ENCODE data around the gene TNKS2.
A peak's percentile ranks its signal among the peaks of the same experiment; 100 is the strongest.

TNKS2 gene

GRCh38 chr10:91908337-91909116 lies 110.3 kb downstream of the TNKS2 start:
- DNase-seq (ENCODE audit: low spot score): peak; percentile 84

- peak; percentile 68 for DNase-seq (ENCODE audit: low spot score)
Observed at GRCh38 chr10:91909117-91909677, 111.0 kb downstream of the TNKS2 start, which contains the start of gene FGFBP3. TSS of gene FGFBP3 (minus strand) at chr10:91909486. CDS start at chr10:91908969, 517 bp downstream.

GRCh38 chr10:91910467-91910866 lies 112.2 kb downstream of the TNKS2 start:
- DNase-seq (ENCODE audit: low spot score): no peak
